ENCODE data around the gene CCDC57.
"Not testable (repeated sequence)": the region's sequence is repeated elsewhere in the genome, so short reads cannot be mapped to it uniquely, and the experiment has no call there.

The CCDC57 gene

GRCh38 chr17:82223517-82223916 is 10.9 kb upstream of the CCDC57 start:
- no peak for DNase-seq (ENCODE audit: low read depth)

GRCh38 chr17:82222816-82223215 is 10.2 kb upstream of the CCDC57 start:
- no peak for DNase-seq (ENCODE audit: low read depth)

GRCh38 chr17:82221341-82221902 is 8.8 kb upstream of the CCDC57 start:
- no peak for DNase-seq (ENCODE audit: low read depth)

- DNase-seq (ENCODE audit: low read depth), result no peak
Observed at GRCh38 chr17:82219753-82220709, 7.4 kb upstream of the CCDC57 start.

- no peak for DNase-seq (ENCODE audit: low read depth)
Observed at GRCh38 chr17:82219083-82219482, 6.4 kb upstream of the CCDC57 start.

GRCh38 chr17:82218349-82219075 is 5.9 kb upstream of the CCDC57 start:
- no peak for DNase-seq (ENCODE audit: low read depth)

GRCh38 chr17:82217530-82218204 is 5.0 kb upstream of the CCDC57 start:
- DNase-seq (ENCODE audit: low read depth), result peak; percentile 95

GRCh38 chr17:82217120-82217529 is 4.5 kb upstream of the CCDC57 start:
- peak; percentile 46 for DNase-seq (ENCODE audit: low read depth)

GRCh38 chr17:82216301-82217119 is 3.9 kb upstream of the CCDC57 start:
- DNase-seq (ENCODE audit: low read depth), result peak; percentile 92

- no peak for DNase-seq (ENCODE audit: low read depth)
Observed at GRCh38 chr17:82215972-82216300, 3.3 kb upstream of the CCDC57 start.

- peak; percentile 62 for DNase-seq (ENCODE audit: low read depth)
Observed at GRCh38 chr17:82215095-82215971, 2.7 kb upstream of the CCDC57 start.

- peak; percentile 58 for DNase-seq (ENCODE audit: low read depth)
Observed at GRCh38 chr17:82214012-82214628, 1.5 kb upstream of the CCDC57 start.

- DNase-seq (ENCODE audit: low read depth), result peak; percentile 82
Observed at GRCh38 chr17:82213251-82214011, 789 bp upstream of the CCDC57 start.

- not testable (repeated sequence) for DNase-seq (ENCODE audit: low read depth)
Observed at GRCh38 chr17:82210655-82211054, 2.0 kb downstream of the CCDC57 start.

- DNase-seq (ENCODE audit: low read depth), result no peak
Observed at GRCh38 chr17:82205720-82206508, 6.7 kb downstream of the CCDC57 start.

GRCh38 chr17:82204831-82205719 is 7.6 kb downstream of the CCDC57 start:
- DNase-seq (ENCODE audit: low read depth), result no peak

GRCh38 chr17:82203920-82204319 is 8.7 kb downstream of the CCDC57 start:
- DNase-seq (ENCODE audit: low read depth), result no peak
